ENCODE results near the gene PTPRD. TPM values are rescaled to one million over a fixed set of nuclear protein-coding genes. Genes with fewer than 3 reads are reported as not detected.

The PTPRD gene
- total RNA-seq, 1 experiment from 2014 or later, result 69.6 TPM

GRCh38 chr9:10251490-10251889 lies 361.3 kb downstream of the PTPRD start:
- DNase-seq (ENCODE audit: low spot score) (no peak), ATAC-seq (no peak)
- H3K4me3 Mint-ChIP-seq, result no peak overlapping the region
- H3K4me1 Mint-ChIP-seq, result no peaks in the 10 kb centered on the region
- ChIA-PET CTCF (no interaction called here), POLR2A (no interaction called here)
- H3K27ac Mint-ChIP-seq, result no peak overlapping the region
- H3K36me3 Mint-ChIP-seq, result no peaks in the 10 kb centered on the region
- H3K27me3 Mint-ChIP-seq (ENCODE audit: low read depth), result no peaks in the 10 kb centered on the region
- TF ChIP-seq NFYB (CRISPR knock-in tag; conservative IDR thresholded peaks at IDR 0.05; ENCODE audit: low read depth), result no peak
- no peak for TF ChIP-seq ATF1 (CRISPR knock-in tag; IDR thresholded peaks at IDR 0.05)
- TF ChIP-seq STAT6 (CRISPR knock-in tag; conservative IDR thresholded peaks at IDR 0.05; ENCODE audit: low read depth), result no peak
- no peak for TF ChIP-seq ZNF425 (CRISPR knock-in tag; conservative IDR thresholded peaks at IDR 0.05)
- H3K9me3 Mint-ChIP-seq, result no peaks in the 10 kb centered on the region

- Mint-ChIP-seq H3K27ac (no peak overlapping the region), H3K27me3 (ENCODE audit: low read depth) (no peaks in the 10 kb centered on the region), H3K4me3 (no peak overlapping the region), H3K4me1 (no peaks in the 10 kb centered on the region), H3K9me3 (no peaks in the 10 kb centered on the region), H3K36me3 (no peaks in the 10 kb centered on the region)
- no peak for TF ChIP-seq KAT7 (CRISPR knock-in tag; IDR thresholded peaks at IDR 0.05; ENCODE audit: borderline replicate concordance)
- TF ChIP-seq ATF1 (CRISPR knock-in tag; IDR thresholded peaks at IDR 0.05), result no peak
- TF ChIP-seq TP53 (CRISPR knock-in tag; IDR thresholded peaks at IDR 0.05), result no peak
- TF ChIP-seq ELF4 (CRISPR knock-in tag; IDR thresholded peaks at IDR 0.05; ENCODE audit: low read depth), result no peak
- no peak for TF ChIP-seq CTCF (IDR thresholded peaks at IDR 0.05)
- no peak for TF ChIP-seq FOXK1 (CRISPR knock-in tag; IDR thresholded peaks at IDR 0.05)
- TF ChIP-seq MXD4 (CRISPR knock-in tag; IDR thresholded peaks at IDR 0.05; ENCODE audit: borderline replicate concordance), result no peak
- TF ChIP-seq GTF2I (CRISPR knock-in tag; conservative IDR thresholded peaks at IDR 0.05), result no peak
- TF ChIP-seq ZNF121 (CRISPR knock-in tag; IDR thresholded peaks at IDR 0.05), result no peak
- TF ChIP-seq IRF1 (CRISPR knock-in tag; IDR thresholded peaks at IDR 0.05), result no peak
- TF ChIP-seq HMGXB4 (CRISPR knock-in tag; IDR thresholded peaks at IDR 0.05), result no peak
- no peak for TF ChIP-seq CDX4 (CRISPR knock-in tag; IDR thresholded peaks at IDR 0.05; ENCODE audit: borderline replicate concordance)
- TF ChIP-seq CBFB (CRISPR knock-in tag; IDR thresholded peaks at IDR 0.05; ENCODE audit: low read depth), result no peak
- TF ChIP-seq AR (CRISPR knock-in tag; IDR thresholded peaks at IDR 0.05), result no peak
- ATAC-seq (no peak), DNase-seq (ENCODE audit: low spot score) (no peak)
- ChIA-PET CTCF (no interaction called here), POLR2A (no interaction called here)
These were observed 362.6 kb downstream of the PTPRD start for GRCh38 chr9:10250219-10250618.
